Neural cell (in vitro differentiated cells): ENCODE data around the gene RBFOX2.

Source experiments
- CTCF ChIP-seq: fragments of 450-650 bp; IDR thresholded peaks from 2 replicates; pipeline ENCODE4 v1.5.1; 2014; ENCODE audit warnings: antibody characterized with exemption, mild to moderate bottlenecking, moderate library complexity; ENCODE audit not compliant: poor library complexity, severe bottlenecking
- EZH2 ChIP-seq: fragments of 200-600, 300-800 bp; shearing (Covaris generic), sonication (generic); IDR thresholded peaks from 2 replicates; pipeline ENCODE4 v1.6.1; 2014; ENCODE audit warnings: antibody characterized with exemption, low read length, borderline replicate concordance, mild to moderate bottlenecking; ENCODE audit not compliant: insufficient read depth, poor library complexity, severe bottlenecking
- POLR2AphosphoS5 ChIP-seq: IDR thresholded peaks from 2 replicates; pipeline ENCODE4 v1.6.1; 2012
- RAD21 ChIP-seq: fragments of 450-650 bp; conservative IDR thresholded peaks from 2 replicates; pipeline ENCODE4 v1.6.1; 2014; ENCODE audit warnings: antibody characterized with exemption, mild to moderate bottlenecking, moderate library complexity
- TAF1 ChIP-seq: IDR thresholded peaks from 2 replicates; pipeline ENCODE4 v1.6.1; 2012; ENCODE audit warnings: low read depth

GRCh38 chr22:35972559-35972958 lies 56.1 kb downstream of the RBFOX2 start:
- TF ChIP-seq CTCF (no peak), RAD21 (no peak), POLR2AphosphoS5 (no peak), TAF1 (no peak), EZH2 (no peak)
